HG03280 (cell line): ENCODE data around the gene COPS8.

Source experiments
- ATAC-seq: cut with Tn5 transposase; IDR thresholded peaks from one replicate; pipeline ENCODE4 v1.9.1; 2021; ENCODE audit warnings: mild to moderate bottlenecking, moderate library complexity; ENCODE audit not compliant: unreplicated experiment

The COPS8 gene

DNA sequence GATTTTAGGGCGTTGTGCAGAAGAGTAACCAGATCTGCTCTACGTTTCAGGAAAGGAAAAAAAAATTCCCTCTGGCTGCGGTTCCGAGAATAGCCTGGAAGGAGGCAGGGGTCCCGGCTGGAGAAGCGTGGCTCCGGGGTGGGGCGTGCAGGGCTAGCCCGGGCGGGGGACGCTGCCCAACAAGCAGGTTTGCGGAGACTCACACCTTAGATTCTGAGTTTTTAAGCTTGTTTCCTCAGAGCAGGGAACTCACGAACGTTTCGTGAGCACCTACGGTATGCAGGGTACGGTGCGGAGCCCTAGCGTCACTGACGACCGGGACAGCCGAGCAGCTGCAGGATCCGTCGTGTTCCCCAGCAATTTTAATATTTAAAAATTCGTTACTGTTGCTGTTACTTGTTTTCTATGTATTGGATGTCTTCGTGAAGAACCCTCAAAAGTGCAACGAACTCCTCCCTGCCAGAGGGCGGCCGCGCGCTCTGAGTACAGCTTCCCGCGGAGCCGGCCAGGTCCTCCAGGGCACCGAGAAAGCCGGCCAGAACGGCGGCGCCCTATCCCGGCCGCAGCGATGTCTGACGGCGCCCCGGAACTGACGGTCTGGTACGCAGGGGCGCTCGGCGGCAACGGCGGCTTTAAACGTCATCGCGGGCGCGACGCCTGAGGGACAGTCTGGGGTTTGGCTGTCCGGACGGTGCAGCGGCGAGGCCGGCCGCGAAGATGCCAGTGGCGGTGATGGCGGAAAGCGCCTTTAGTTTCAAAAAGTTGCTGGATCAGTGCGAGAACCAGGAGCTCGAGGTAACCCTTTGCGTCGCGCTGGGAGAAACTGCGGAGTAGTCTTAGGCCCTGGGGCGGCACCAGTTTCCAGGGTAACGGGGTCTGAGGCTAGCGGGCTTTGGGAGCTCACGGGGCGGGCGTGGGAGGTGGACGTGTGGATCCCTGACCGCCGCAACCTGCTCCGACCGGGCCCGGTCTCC lies at the start of gene COPS8:
Gene COPS8 (plus strand): TSS at position 642 of the 974 bp plus-strand sequence. CDS start 76 bp downstream, at position 718.
- peak; percentile 99 for ATAC-seq

GRCh38 chr2:237039301-237040031 lies 46.2 kb upstream of the COPS8 start:
- no peak for ATAC-seq

- no peak for ATAC-seq
Measured at GRCh38 chr2:237041231-237041630, 44.5 kb upstream of the COPS8 start.

- no peak for ATAC-seq
Measured at GRCh38 chr2:237042101-237042500, 43.6 kb upstream of the COPS8 start.

DNA sequence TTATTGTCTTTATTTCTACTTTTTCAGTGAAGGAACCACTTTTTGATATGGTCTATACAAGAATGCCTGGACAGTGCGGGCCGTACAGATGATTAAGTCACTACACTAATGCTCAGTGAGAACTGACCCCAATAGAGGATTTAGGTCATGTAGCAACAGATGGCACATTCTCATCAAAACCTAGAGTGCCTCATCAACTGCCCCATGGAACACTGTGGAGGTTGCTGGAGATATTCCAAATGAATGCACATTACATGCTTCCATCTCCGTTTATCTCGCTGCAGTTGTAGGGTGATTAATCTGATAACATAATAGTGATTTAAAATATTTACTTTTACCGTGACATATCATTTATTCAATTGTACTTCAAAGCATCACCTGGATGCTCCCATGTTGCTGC lies 41.8 kb upstream of the COPS8 start:
- no peak for ATAC-seq

GRCh38 chr2:237044281-237044680 lies 41.4 kb upstream of the COPS8 start:
- no peak for ATAC-seq

GRCh38 chr2:237045449-237045848 lies 40.2 kb upstream of the COPS8 start:
- no peak for ATAC-seq

GRCh38 chr2:237048595-237048994 lies 37.1 kb upstream of the COPS8 start:
- ATAC-seq, result no peak

DNA sequence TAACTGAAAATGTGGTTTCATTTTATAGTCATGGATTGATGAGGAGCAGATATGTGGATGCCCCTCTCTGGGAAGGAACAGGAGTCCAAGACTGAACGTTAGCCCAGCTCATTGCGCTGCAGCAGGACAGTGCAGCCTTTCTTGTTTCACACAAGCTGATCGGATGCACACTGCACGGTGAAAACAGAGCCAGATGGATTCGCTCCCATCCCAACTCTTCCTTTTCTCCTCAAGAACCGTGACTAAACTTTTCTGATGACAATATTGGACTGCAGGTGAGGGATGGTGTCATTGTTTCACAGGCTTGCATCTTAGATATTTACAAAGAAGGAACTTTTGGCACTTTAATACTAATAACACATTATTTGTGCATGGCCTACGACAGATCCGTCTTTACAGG lies 33.8 kb upstream of the COPS8 start:
- ATAC-seq, result no peak

- ATAC-seq, result no peak
Measured at GRCh38 chr2:237053066-237053465, 32.6 kb upstream of the COPS8 start.

GRCh38 chr2:237055386-237056100 lies 30.1 kb upstream of the COPS8 start:
- no peak for ATAC-seq

GRCh38 chr2:237056287-237056875 lies 29.3 kb upstream of the COPS8 start:
- no peak for ATAC-seq

- ATAC-seq, result no peak
Measured at GRCh38 chr2:237057107-237057506, 28.6 kb upstream of the COPS8 start.

DNA sequence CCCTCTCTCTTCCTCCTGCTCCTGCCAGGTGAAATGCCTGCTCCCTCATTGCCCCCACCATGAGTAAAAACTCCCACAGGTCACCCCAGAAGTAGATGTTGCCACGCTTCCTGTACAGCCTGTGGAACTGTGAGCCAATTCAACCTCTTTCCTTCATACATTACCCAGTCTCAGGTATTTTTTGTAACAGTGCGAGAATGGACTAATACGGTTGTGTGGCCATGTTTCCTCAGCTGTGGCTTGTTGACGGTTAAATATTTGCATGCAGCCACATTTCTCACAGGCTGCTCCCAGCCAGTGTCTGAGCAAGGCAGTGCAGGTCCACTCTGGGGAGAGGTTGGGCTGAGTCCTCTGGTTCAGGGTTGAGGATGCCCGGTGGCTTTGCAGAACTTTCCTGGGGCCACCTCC lies 27.8 kb upstream of the COPS8 start:
- peak; percentile 76 for ATAC-seq

DNA sequence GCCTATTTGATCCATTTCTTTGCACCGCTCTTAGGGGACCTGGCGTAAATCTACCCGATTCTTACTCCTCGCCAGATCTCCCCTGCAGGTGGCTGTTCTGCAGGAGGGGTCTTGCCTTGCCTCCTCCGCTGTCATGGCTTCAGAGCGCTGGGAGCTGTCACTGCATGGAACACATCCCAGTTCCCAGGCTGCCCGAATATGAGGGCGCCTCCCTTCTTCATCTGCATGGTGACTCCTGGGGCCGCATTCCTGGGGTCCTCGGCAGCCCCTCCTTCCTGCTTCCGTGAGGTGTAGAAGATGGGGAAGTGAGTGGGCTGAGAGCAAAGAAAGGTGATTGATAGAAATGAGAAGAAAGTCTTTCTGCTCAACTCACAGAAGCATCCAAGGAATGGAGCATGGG lies 27.3 kb upstream of the COPS8 start:
- no peak for ATAC-seq

GRCh38 chr2:237059155-237059875 lies 26.4 kb upstream of the COPS8 start:
- peak; percentile 83 for ATAC-seq

GRCh38 chr2:237060534-237061312 lies 25.0 kb upstream of the COPS8 start:
- no peak for ATAC-seq

GRCh38 chr2:237061356-237061755 lies 24.3 kb upstream of the COPS8 start:
- no peak for ATAC-seq

- no peak for ATAC-seq
Measured at GRCh38 chr2:237062585-237062984, 23.1 kb upstream of the COPS8 start.
